ENCODE results near the gene SMCHD1. TPM values are rescaled to one million over a fixed set of nuclear protein-coding genes. Genes with fewer than 3 reads are reported as not detected.

The SMCHD1 gene
- polyA plus RNA-seq, 2 of the 4 experiments (the other 2 are of a cell fraction), result 15.5 to 25.5 TPM

DNA sequence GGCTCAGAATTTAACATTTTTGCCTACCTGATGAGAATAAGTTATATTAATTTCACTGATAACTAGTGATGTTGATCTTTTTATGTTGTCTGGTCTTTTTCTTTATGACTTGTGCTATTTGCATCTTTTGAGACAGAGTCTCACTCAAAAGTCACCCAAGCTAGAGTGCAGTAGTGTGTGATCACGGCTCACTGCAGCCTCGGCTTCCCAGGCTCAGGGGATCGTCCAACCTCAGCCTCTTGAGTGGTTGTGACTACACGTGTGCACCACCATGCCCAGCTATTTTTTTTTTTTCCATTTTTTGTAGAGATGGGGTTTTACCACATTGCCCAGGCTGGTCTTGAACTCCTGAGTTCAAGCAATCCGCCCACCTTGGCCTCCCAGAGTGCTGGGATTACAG, 7.5 kb downstream of the SMCHD1 start:
- no peak for FAIRE-seq
- POLR2A ChIA-PET, result no interaction called here

GRCh38 chr18:2672410-2672809, 16.9 kb downstream of the SMCHD1 start:
- no peak for TF ChIP-seq BCL3 (IDR thresholded peaks at IDR 0.05)
- TF ChIP-seq ATOH8 (CRISPR knock-in tag; IDR thresholded peaks at IDR 0.05; ENCODE audit: low read depth), result no peak
- TF ChIP-seq RAD21 (conservative IDR thresholded peaks at IDR 0.05 in 1 of 2, IDR thresholded peaks at IDR 0.05 in 1 of 2), result no peak
- no peak for TF ChIP-seq MYC (IDR thresholded peaks at IDR 0.05; ENCODE audit: borderline replicate concordance, low read length)
- TF ChIP-seq EHF (CRISPR knock-in tag; IDR thresholded peaks at IDR 0.05), result no peak
- TF ChIP-seq SMC3 (IDR thresholded peaks at IDR 0.05), result no peak
- TF ChIP-seq ZFP36 (IDR thresholded peaks at IDR 0.05; ENCODE audit: borderline replicate concordance, partially characterized antibody), result no peak
- no peak for TF ChIP-seq HOXA7 (CRISPR knock-in tag; IDR thresholded peaks at IDR 0.05)
- no peak for TF ChIP-seq REST (IDR thresholded peaks at IDR 0.05)
- TF ChIP-seq ZSCAN20 (CRISPR knock-in tag; IDR thresholded peaks at IDR 0.05), result no peak
- TF ChIP-seq CHD2 (IDR thresholded peaks at IDR 0.05; ENCODE audit: low read length, partially characterized antibody), result no peak
- no peak for TF ChIP-seq HMGXB4 (CRISPR knock-in tag; IDR thresholded peaks at IDR 0.05; ENCODE audit: borderline replicate concordance)
- TF ChIP-seq RARB (CRISPR knock-in tag; IDR thresholded peaks at IDR 0.05), result no peak
- ChIA-PET POLR2A (no interaction called here), CTCF (no interaction called here)
- WGBS (ENCODE audit: missing lambda C conversion rate), result 97% methylated on average over 5 of the region's 5 CpGs
- Histone ChIP-seq H3K4me3 (no peak overlapping the region), H3K4me2 (no peak overlapping the region), H3K4me1 (no peaks in the 10 kb centered on the region), H3K27ac (no peak overlapping the region), H3K9me3 (no peaks in the 10 kb centered on the region)
- DNase-seq (ENCODE audit: low read depth in 1 of 2, low spot score in 1 of 2), result no peak
- FAIRE-seq, result no peak
- ATAC-seq, result no peak

More for the DNA sequence above, 7.5 kb downstream of the SMCHD1 start:
- WGBS (ENCODE audit: missing lambda C conversion rate), result 90% methylated on average over 5 of the region's 5 CpGs
- Histone ChIP-seq H3K4me3 (no peak overlapping the region), H3K4me2 (no peak overlapping the region), H3K9me3 (no peaks in the 10 kb centered on the region), H3K4me1 (peaks cover 17% of the 10 kb centered on the region), H3K27ac (no peak overlapping the region)
- CTCF ChIA-PET, result no interaction called here
- no peak for ATAC-seq
- TF ChIP-seq HOXB13 (CRISPR knock-in tag; IDR thresholded peaks at IDR 0.05; ENCODE audit: low read depth) (no peak), ATOH8 (CRISPR knock-in tag; IDR thresholded peaks at IDR 0.05; ENCODE audit: low read depth) (no peak), KDM1A (IDR thresholded peaks at IDR 0.05; ENCODE audit: low read depth) (no peak), RARB (CRISPR knock-in tag; IDR thresholded peaks at IDR 0.05) (no peak), MAZ (IDR thresholded peaks at IDR 0.05; ENCODE audit: borderline replicate concordance, low read depth, low read length) (no peak), TFCP2L1 (CRISPR knock-in tag; IDR thresholded peaks at IDR 0.05) (no peak), MAX (IDR thresholded peaks at IDR 0.05) (no peak), CBX8 (IDR thresholded peaks at IDR 0.05) (no peak), CHD2 (IDR thresholded peaks at IDR 0.05; ENCODE audit: low read length, partially characterized antibody) (no peak), HEYL (CRISPR knock-in tag; IDR thresholded peaks at IDR 0.05) (no peak), CHD4 (IDR thresholded peaks at IDR 0.05; ENCODE audit: borderline replicate concordance) (no peak), PHF8 (IDR thresholded peaks at IDR 0.05; ENCODE audit: borderline replicate concordance, low read depth) (no peak), MYC (IDR thresholded peaks at IDR 0.05; ENCODE audit: borderline replicate concordance, low read length) (no peak), POLR2A (IDR thresholded peaks at IDR 0.05; ENCODE audit: low read length) (no peak), BCL3 (IDR thresholded peaks at IDR 0.05) (no peak)
- no peak for DNase-seq (ENCODE audit: low read depth in 1 of 2, low spot score in 1 of 2)

Measured in A549 (cell line).